GM12878 (cell line): Measurements from ENCODE around the gene PRRX2. TPM values are rescaled to one million over a fixed set of nuclear protein-coding genes. Genes with fewer than 3 reads are reported as not detected.

Experiments
- ATAC-seq: fragments of 200-7000 bp; cut with Tn5 transposase; 3 replicates; pipeline ENCODE4 v1.9.1; 2020; ENCODE audit warnings: mild to moderate bottlenecking, moderate library complexity
- BruUV-seq: library from RNA; stranded (reverse); fragments of 400-500 nt; replicated peaks from 2 replicates; lab custom pipeline; 2021; lab: Mats Ljungman, UMichigan
- CTCF ChIA-PET: fragments of 300-600 bp; sonication (Branson Sonifier 250); formaldehyde crosslinking; extraction: SDS; loops from one replicate; lab custom pipeline; 2021; ENCODE audit warnings: inconsistent platforms; lab: Yijun Ruan, JAX
- POLR2A ChIA-PET: fragments of 350-600 bp; formaldehyde crosslinking; extraction: SDS; loops from one replicate; lab custom pipeline; 2021; ENCODE audit warnings: inconsistent platforms; lab: Charles Lee
- RAD21 ChIA-PET: fragments of 300-600 bp; sonication (Branson Sonifier 250); formaldehyde crosslinking; loops from one replicate; lab custom pipeline; 2023; ENCODE audit warnings: antibody characterized with exemption; ENCODE audit not compliant: unreplicated experiment; lab: Charles Lee
- SMC1A ChIA-PET: fragments of 300-600 bp; sonication (Branson Sonifier 250); formaldehyde crosslinking; loops from one replicate; lab custom pipeline; 2023; ENCODE audit not compliant: unreplicated experiment, uncharacterized antibody; lab: Charles Lee
- DNase-seq: peaks from one replicate; pipeline ENCODE4 v3.0.0-alpha.2; 2011; ENCODE audit warnings: low read depth, low spot score
- FAIRE-seq: peaks from 3 replicates; lab custom pipeline; 2011; peaks lifted over from hg19 to GRCh38; lab: Jason Lieb, UNC
- H2AFZ ChIP-seq: 2 replicates; pipeline ENCODE4 v1.6.0; 2011; ENCODE audit warnings: low read depth, low read length, control low read depth; ENCODE audit not compliant: control insufficient read depth
- H3K27ac ChIP-seq: 2 replicates; pipeline ENCODE4 v1.5.1; 2011; ENCODE audit warnings: control low read depth; ENCODE audit not compliant: control insufficient read depth, insufficient read depth
- H3K27me3 ChIP-seq, 2 experiments: replicated peaks in 1 of 2; 2 replicates each; pipeline versions ENCODE4 v1.6.0 to v1.6.1; 2011; ENCODE audit warnings: low read length in 1 of 2; ENCODE audit not compliant: control insufficient read depth in 2 of 2, insufficient read depth in 2 of 2
- H3K36me3 ChIP-seq, 2 experiments: 2 replicates each; pipeline ENCODE4 v1.5.1; 2011; ENCODE audit warnings: low read length in 1 of 2; ENCODE audit not compliant: control insufficient read depth in 2 of 2, insufficient read depth in 2 of 2
- H3K4me1 ChIP-seq: 2 replicates; pipeline ENCODE4 v1.6.1; 2011; ENCODE audit warnings: mild to moderate bottlenecking, low read length, moderate library complexity, mixed read lengths; ENCODE audit not compliant: control insufficient read depth, insufficient read depth
- H3K4me2 ChIP-seq: 2 replicates; pipeline ENCODE4 v1.6.0; 2011; ENCODE audit warnings: control low read depth; ENCODE audit not compliant: control insufficient read depth, insufficient read depth
- H3K4me3 ChIP-seq: fragments of 200-600 bp; sonication (generic); 2 replicates; pipeline ENCODE4 v1.5.1; 2016
- H3K79me2 ChIP-seq: 2 replicates; pipeline ENCODE4 v1.6.0; 2011; ENCODE audit warnings: low read length; ENCODE audit not compliant: control insufficient read depth, insufficient read depth
- H3K9ac ChIP-seq: 2 replicates; pipeline ENCODE4 v1.8.0; 2011; ENCODE audit warnings: low read length, control low read depth, mixed read lengths; ENCODE audit not compliant: control insufficient read depth, insufficient read depth
- H3K9me3 ChIP-seq: replicated peaks from 3 replicates; pipeline ENCODE4 v1.5.1; 2011; ENCODE audit warnings: mild to moderate bottlenecking, low read length; ENCODE audit not compliant: control insufficient read depth, insufficient read depth
- H4K20me1 ChIP-seq: 2 replicates; pipeline ENCODE4 v1.6.0; 2011; ENCODE audit not compliant: control insufficient read depth, insufficient read depth
- ATF2 ChIP-seq: IDR thresholded peaks from 2 replicates; pipeline ENCODE4 v1.6.1; 2012; ENCODE audit warnings: low read length, inconsistent platforms
- GABPA ChIP-seq: IDR thresholded peaks from 2 replicates; pipeline ENCODE4 v1.6.1; 2014; ENCODE audit warnings: antibody characterized with exemption, low read depth, mild to moderate bottlenecking, inconsistent platforms
- MYC ChIP-seq: IDR thresholded peaks from 2 replicates; pipeline ENCODE4 v1.6.1; 2011; ENCODE audit warnings: mild to moderate bottlenecking, low read length, moderate library complexity, inconsistent platforms; ENCODE audit not compliant: insufficient read depth, insufficient replicate concordance, insufficient read length, severe bottlenecking
- NFXL1 ChIP-seq: fragments of 450-650 bp; IDR thresholded peaks from 2 replicates; pipeline ENCODE4 v1.6.1; 2017; ENCODE audit warnings: antibody characterized with exemption, mild to moderate bottlenecking, borderline replicate concordance
- NRF1 ChIP-seq: conservative IDR thresholded peaks from 2 replicates; pipeline ENCODE4 v1.6.1; 2011; ENCODE audit warnings: mild to moderate bottlenecking, low read depth, low read length, improper control_type of control experiment
- RB1 ChIP-seq: fragments of 450-650 bp; formaldehyde crosslinking; IDR thresholded peaks from 2 replicates; pipeline ENCODE4 v1.6.1; 2017; ENCODE audit warnings: mild to moderate bottlenecking, borderline replicate concordance
- SIN3A ChIP-seq: IDR thresholded peaks from 2 replicates; pipeline ENCODE4 v1.6.1; 2012; ENCODE audit warnings: low read depth, low read length, improper control_type of control experiment
- SREBF1 ChIP-seq: IDR thresholded peaks from 2 replicates; pipeline ENCODE4 v1.6.1; 2012; ENCODE audit warnings: mild to moderate bottlenecking, low read length
- TCF3 ChIP-seq: IDR thresholded peaks from 2 replicates; pipeline ENCODE4 v1.6.1; 2012; ENCODE audit warnings: low read depth, mild to moderate bottlenecking, low read length, borderline replicate concordance; ENCODE audit not compliant: insufficient read depth
- ZBTB40 ChIP-seq: fragments of 450-650 bp; IDR thresholded peaks from 2 replicates; pipeline ENCODE4 v1.6.1; 2016; ENCODE audit warnings: mild to moderate bottlenecking, moderate library complexity, borderline replicate concordance
- WGBS: methylation state at CpG from one replicate; pipeline ENCODE4 v1.1.6; 2016; ENCODE audit warnings: low lambda C conversion rate; ENCODE audit not compliant: insufficient replicate concordance, insufficient coverage; ENCODE audit errors: missing lambda C conversion rate; 5-methylcytosine and 5-hydroxymethylcytosine counted together
- in situ Hi-C: fragments of 300-500 bp; cut with MboI; formaldehyde crosslinking; loops from 9 replicates; pipeline ENCODE4 v1.14.3; 2018; ENCODE audit warnings: mixed read lengths
- intact Hi-C: fragments of 100-400 bp; cut with micrococcal nuclease; formaldehyde crosslinking; loops from one replicate; pipeline ENCODE4 v1.14.2; 2022; ENCODE audit not compliant: unreplicated experiment
- polyA plus RNA-seq, 11 experiments: library from polyadenylated mRNA; depleted of rRNA in 4 of 11; unstranded in 6 of 11; stranded (reverse) in 5 of 11; fragments of >200 nt; fragmentation: Nextera tagmentation in 4 of 11; fragmentation: Illumina TruSeq in 1 of 11; extraction: Ambion mirVana in 4 of 11; extraction: Trizol in 1 of 11; gene quantifications; 1 replicate in 1 of 11; 2 replicates in 10 of 11; pipeline versions ENCODE4 v1.2.1 to v1.2.3, GENCODE V29; 2011 to 2016; ENCODE audit warnings: inconsistent platforms in 2 of 11, missing spikeins in 2 of 11, low read depth in 1 of 11
- total RNA-seq, 4 experiments: library from RNA; depleted of rRNA in 3 of 4; stranded (reverse); fragments of >200 nt in 3 of 4; fragmentation: Illumina TruSeq in 1 of 4; extraction: Trizol in 1 of 4; gene quantifications; 2 replicates each; pipeline versions ENCODE4 v1.2.1 to v1.2.3, GENCODE V29; 2013 to 2021

The PRRX2 gene
- total and polyA plus RNA-seq, 10 of the 15 experiments (the other 5 are each of a cell fraction or from before 2014, with no cell fraction given) = not detected

GRCh38 chr9:129709438-129710168, 44.2 kb downstream of the PRRX2 start:
- H3K27me3 ChIP-seq = no peaks in the 10 kb centered on the region; a peak in 3 of 4 replicates
- 27% methylated on average over 17 of the region's 17 CpGs for WGBS
- H3K4me3 ChIP-seq = no peak overlapping the region
- H3K4me2 ChIP-seq = no peak overlapping the region
- no peaks in the 10 kb centered on the region for H3K4me1 ChIP-seq
- ChIA-PET SMC1A (no interaction called here), CTCF (interaction anchor here (0.6 to 0.9 kb wide), 2 partner anchors 9 to 751 kb away, joined by 3 to 5 read pairs; no protein-coding TSS in a partner anchor), POLR2A (no interaction called here), RAD21 (no interaction called here)
- DNase-seq (no peak), FAIRE-seq (no peak), ATAC-seq (no peak)
- TF ChIP-seq NRF1 (no peak), MYC (no peak), GABPA (no peak), SREBF1 (no peak), NFXL1 (no peak), ATF2 (no peak), TCF3 (no peak), RB1 (no peak), SIN3A (no peak), ZBTB40 (no peak)
- no TSS peak for BruUV-seq
- H2AFZ ChIP-seq = no peak overlapping the region
- no peaks in the 10 kb centered on the region for H3K79me2 ChIP-seq
- H3K9ac ChIP-seq = no peak overlapping the region
- intact Hi-C loops (no loop called here), in situ Hi-C loops (no loop called here)
- no peaks in the 10 kb centered on the region for H3K36me3 ChIP-seq
- H4K20me1 ChIP-seq = no peaks in the 10 kb centered on the region
- no peak overlapping the region for H3K27ac ChIP-seq
- no peaks in the 10 kb centered on the region for H3K9me3 ChIP-seq
